H1 (cell line): ENCODE results near the gene LDLRAD3. TPM values are rescaled to one million over a fixed set of nuclear protein-coding genes. Genes with fewer than 3 reads are reported as not detected.

Experiments
- CTCF ChIA-PET: fragments of 300-600 bp; sonication (Branson Sonifier 250); formaldehyde crosslinking; loops from one replicate; lab custom pipeline; 2021; ENCODE audit not compliant: partially characterized antibody; lab: Charles Lee
- POLR2A ChIA-PET: fragments of 300-600 bp; sonication (Branson Sonifier 250); formaldehyde crosslinking; loops from one replicate; lab custom pipeline; 2021; ENCODE audit warnings: inconsistent platforms; ENCODE audit not compliant: partially characterized antibody; lab: Charles Lee
- DNase-seq, 2 experiments: peaks; one replicate each; pipeline versions ENCODE4 v3.0.0 to v3.0.0-alpha.2; 2010 to 2022; ENCODE audit warnings: low spot score in 2 of 2, low read depth in 1 of 2, mixed read lengths in 1 of 2
- FAIRE-seq: peaks from 2 replicates; lab custom pipeline; 2011; peaks lifted over from hg19 to GRCh38; lab: Jason Lieb, UNC
- H2AFZ ChIP-seq: 2 replicates; pipeline ENCODE4 v1.8.1; 2012; ENCODE audit warnings: low read length, inconsistent platforms
- H2AK5ac ChIP-seq: 2 replicates; pipeline ENCODE4 v1.6.1; 2013; ENCODE audit warnings: low read depth, low read length
- H2BK120ac ChIP-seq: replicated peaks from 2 replicates; pipeline ENCODE3; 2013; ENCODE audit warnings: low read depth, low read length, inconsistent platforms
- H2BK12ac ChIP-seq: 2 replicates; pipeline ENCODE4 v1.6.1; 2013; ENCODE audit warnings: low read depth, low read length
- H2BK15ac ChIP-seq: 2 replicates; pipeline ENCODE4 v1.6.1; 2013; ENCODE audit warnings: low read length
- H2BK20ac ChIP-seq: 2 replicates; pipeline ENCODE4 v1.6.1; 2013; ENCODE audit warnings: low read length
- H2BK5ac ChIP-seq: 2 replicates; pipeline ENCODE4 v1.6.1; 2013; ENCODE audit warnings: low read depth, low read length
- H3K14ac ChIP-seq: 2 replicates; pipeline ENCODE4 v1.6.1; 2013; ENCODE audit warnings: inconsistent platforms; ENCODE audit not compliant: insufficient read length
- H3K18ac ChIP-seq: 2 replicates; pipeline ENCODE4 v1.6.1; 2013; ENCODE audit warnings: low read length; ENCODE audit errors: extremely low read depth
- H3K23ac ChIP-seq: 2 replicates; pipeline ENCODE4 v1.6.1; 2013; ENCODE audit warnings: inconsistent platforms; ENCODE audit not compliant: insufficient read length
- H3K23me2 ChIP-seq: 2 replicates; pipeline ENCODE4 v1.6.1; 2013; ENCODE audit warnings: low read depth, low read length
- H3K27ac ChIP-seq: 2 replicates; pipeline ENCODE4 v1.6.1; 2011; ENCODE audit warnings: low read depth, low read length, inconsistent platforms
- H3K27me3 ChIP-seq, 4 experiments: replicated peaks in 1 of 4; 1 replicate in 1 of 4; 2 replicates in 3 of 4; pipeline versions ENCODE4 v1.6.1 to v1.8.1; 2011 to 2013; ENCODE audit warnings: low read length in 3 of 4, mild to moderate bottlenecking in 3 of 4, inconsistent platforms in 2 of 4, mixed read lengths in 2 of 4, moderate library complexity in 1 of 4; ENCODE audit not compliant: control insufficient read depth in 3 of 4, insufficient read depth in 3 of 4; ENCODE audit errors: extremely low read depth in 1 of 4
- H3K36me3 ChIP-seq, 4 experiments: 2 replicates each; pipeline versions ENCODE4 v1.6.1 to v1.8.1; 2011 to 2013; ENCODE audit warnings: mild to moderate bottlenecking in 4 of 4, low read length in 3 of 4, moderate library complexity in 2 of 4, control low read depth in 1 of 4, inconsistent platforms in 1 of 4; ENCODE audit not compliant: insufficient read depth in 4 of 4, control insufficient read depth in 2 of 4
- H3K4ac ChIP-seq: replicated peaks from 2 replicates; pipeline ENCODE3; 2013; ENCODE audit warnings: low read length, low read depth, mixed read lengths, inconsistent platforms; ENCODE audit not compliant: insufficient read length
- H3K4me1 ChIP-seq, 4 experiments: replicated peaks in 1 of 4; 1 replicate in 1 of 4; 2 replicates in 3 of 4; pipeline versions ENCODE4 v1.6.1 to v1.8.1; 2011 to 2013; ENCODE audit warnings: low read length in 3 of 4, inconsistent platforms in 2 of 4, mixed read lengths in 1 of 4; ENCODE audit not compliant: insufficient read depth in 4 of 4, control insufficient read depth in 3 of 4
- H3K4me2 ChIP-seq, 2 experiments: 2 replicates each; pipeline versions ENCODE4 v1.6.1 to v1.8.1; 2011 to 2013; ENCODE audit warnings: low read depth in 2 of 2, low read length in 2 of 2, control low read depth in 1 of 2, inconsistent platforms in 1 of 2, mild to moderate bottlenecking in 1 of 2; ENCODE audit not compliant: insufficient read depth in 1 of 2
- H3K4me3 ChIP-seq, 4 experiments: fragments of 200-600, 300-600 bp in 1 of 4; sonication (generic), shearing (Covaris generic), sonication (Bioruptor Twin) in 1 of 4; 2 replicates each; pipeline versions ENCODE4 v1.5.1 to v1.8.1; 2011 to 2016; ENCODE audit warnings: low read length in 4 of 4, low read depth in 3 of 4, control low read depth in 2 of 4, inconsistent platforms in 2 of 4, mild to moderate bottlenecking in 2 of 4, mixed read lengths in 1 of 4, moderate library complexity in 1 of 4; ENCODE audit not compliant: insufficient read depth in 2 of 4; ENCODE audit errors: extremely low read depth in 1 of 4
- H3K56ac ChIP-seq: replicated peaks from 2 replicates; pipeline ENCODE3; 2013; ENCODE audit warnings: low read depth, mild to moderate bottlenecking, mixed read lengths, low read length, inconsistent platforms; ENCODE audit not compliant: insufficient read length
- H3K79me1 ChIP-seq: 2 replicates; pipeline ENCODE4 v1.6.1; 2013; ENCODE audit warnings: low read depth, low read length, control low read depth
- H3K79me2 ChIP-seq, 2 experiments: 2 replicates each; pipeline versions ENCODE4 v1.6.1 to v1.8.1; 2012 to 2013; ENCODE audit warnings: low read length in 2 of 2, mild to moderate bottlenecking in 2 of 2, inconsistent platforms in 1 of 2; ENCODE audit not compliant: insufficient read depth in 2 of 2, control insufficient read depth in 1 of 2
- H3K9ac ChIP-seq, 4 experiments: replicated peaks in 1 of 4; 1 replicate in 1 of 4; 2 replicates in 3 of 4; pipeline versions ENCODE4 v1.6.1 to v1.8.1; 2011 to 2013; ENCODE audit warnings: low read depth in 3 of 4, low read length in 3 of 4, control low read depth in 2 of 4, mild to moderate bottlenecking in 2 of 4, moderate library complexity in 2 of 4, inconsistent platforms in 1 of 4; ENCODE audit errors: extremely low read depth in 1 of 4
- H3K9me3 ChIP-seq, 2 experiments: 2 replicates each; pipeline versions ENCODE4 v1.6.1 to v1.8.1; 2012 to 2013; ENCODE audit warnings: mild to moderate bottlenecking in 2 of 2, moderate library complexity in 2 of 2, control low read depth in 1 of 2, inconsistent platforms in 1 of 2, low read depth in 1 of 2, low read length in 1 of 2, mixed read lengths in 1 of 2; ENCODE audit not compliant: insufficient read depth in 2 of 2
- H4K20me1 ChIP-seq, 2 experiments: replicated peaks in 1 of 2; 2 replicates each; pipeline versions ENCODE3 to v1.8.1; 2011 to 2013; ENCODE audit warnings: inconsistent platforms in 2 of 2, low read length in 2 of 2, mild to moderate bottlenecking in 1 of 2; ENCODE audit not compliant: insufficient read depth in 2 of 2, control insufficient read depth in 1 of 2
- H4K5ac ChIP-seq: 2 replicates; pipeline ENCODE4 v1.6.1; 2013; ENCODE audit warnings: low read length, low read depth, mixed read lengths, inconsistent platforms; ENCODE audit not compliant: insufficient read length
- H4K8ac ChIP-seq: 2 replicates; pipeline ENCODE4 v1.8.0; 2013; ENCODE audit warnings: mild to moderate bottlenecking, moderate library complexity, low read length, inconsistent platforms; ENCODE audit not compliant: insufficient read depth; ENCODE audit errors: extremely low read depth
- H4K91ac ChIP-seq: replicated peaks from 2 replicates; pipeline ENCODE3; 2013; ENCODE audit warnings: low read length, mixed read lengths, inconsistent platforms; ENCODE audit not compliant: insufficient read length
- ASH2L ChIP-seq: fragments of 200-600, 300-600 bp; sonication (generic); IDR thresholded peaks from one replicate; pipeline ENCODE4 v1.7.1; 2017; ENCODE audit warnings: low read length
- BACH1 ChIP-seq: IDR thresholded peaks from 2 replicates; pipeline ENCODE4 v1.6.1; 2012; ENCODE audit warnings: low read length, improper control_type of control experiment
- CBX8 ChIP-seq: fragments of 300-800, 300-1000 bp; sonication (generic); IDR thresholded peaks from 2 replicates; pipeline ENCODE4 v1.7.1; 2016; ENCODE audit warnings: low read depth, low read length, borderline replicate concordance
- CHD2 ChIP-seq: IDR thresholded peaks from 2 replicates; pipeline ENCODE4 v1.6.1; 2012; ENCODE audit warnings: low read length, improper control_type of control experiment
- FOSL1 ChIP-seq: IDR thresholded peaks from 2 replicates; pipeline ENCODE4 v1.6.1; 2011; ENCODE audit warnings: mild to moderate bottlenecking, low read depth, low read length, moderate library complexity; ENCODE audit not compliant: insufficient read depth
- GABPA ChIP-seq: IDR thresholded peaks from 2 replicates; pipeline ENCODE4 v1.6.1; 2011; ENCODE audit warnings: mild to moderate bottlenecking, low read length, moderate library complexity, borderline replicate concordance; ENCODE audit not compliant: insufficient read depth
- HDAC6 ChIP-seq: IDR thresholded peaks from one replicate; pipeline ENCODE4 v1.7.1; 2012; ENCODE audit warnings: low read depth, mild to moderate bottlenecking, inconsistent platforms, low read length, moderate library complexity
- JUND ChIP-seq: IDR thresholded peaks from 2 replicates; pipeline ENCODE4 v1.6.1; 2011; ENCODE audit warnings: mild to moderate bottlenecking, improper control_type of control experiment, low read length
- MAFK ChIP-seq: IDR thresholded peaks from 2 replicates; pipeline ENCODE4 v1.6.1; 2012; ENCODE audit warnings: low read depth, mild to moderate bottlenecking, improper control_type of control experiment, low read length
- PHF8 ChIP-seq: fragments of 200-600 bp; sonication (generic); conservative IDR thresholded peaks from 2 replicates; pipeline ENCODE4 v1.7.1; 2012; ENCODE audit warnings: low read depth, mild to moderate bottlenecking, inconsistent platforms, low read length, moderate library complexity
- SRF ChIP-seq: IDR thresholded peaks from 2 replicates; pipeline ENCODE4 v1.6.1; 2011; ENCODE audit warnings: mild to moderate bottlenecking, low read depth, low read length, moderate library complexity
- SUZ12 ChIP-seq: fragments of 200-600 bp; sonication (generic); IDR thresholded peaks from 2 replicates; pipeline ENCODE4 v1.6.1; 2012; ENCODE audit warnings: mild to moderate bottlenecking, inconsistent platforms, low read length, moderate library complexity, mixed read lengths
- WGBS, 2 experiments: shearing (Covaris generic) in 1 of 2; methylation state at CpG; one replicate each; pipeline versions ENCODE4 v1.1.6 to v1.1.7; 2013 to 2015; ENCODE audit warnings: low lambda C conversion rate in 2 of 2, mixed read lengths in 2 of 2, inconsistent platforms in 1 of 2, low coverage in 1 of 2, missing lambda C conversion rate in 1 of 2; ENCODE audit not compliant: insufficient replicate concordance in 2 of 2, insufficient coverage in 1 of 2, insufficient read length in 1 of 2; ENCODE audit errors: extremely low coverage in 1 of 2, missing lambda C conversion rate in 1 of 2; 5-methylcytosine and 5-hydroxymethylcytosine counted together
- polyA plus RNA-seq, 7 experiments: library from polyadenylated mRNA; depleted of rRNA in 3 of 7; stranded (reverse) in 5 of 7; unstranded in 2 of 7; fragments of >200 nt in 5 of 7; fragments of 200-250 nt in 2 of 7; gene quantifications; 1 replicate in 5 of 7; 2 replicates in 1 of 7; 4 replicates in 1 of 7; pipeline versions ENCODE4 v1.2.1 to v1.2.3, GENCODE V29; 2011 to 2013; ENCODE audit warnings: missing spikeins in 2 of 7, mixed read lengths in 2 of 7
- total RNA-seq: library from RNA; stranded (reverse); fragmentation: NEBNext Ultra II Directional; extraction: Animal tissue kit (Norgen Biotek cat#: 25700); gene quantifications from 2 replicates; pipeline ENCODE4 v1.2.1, GENCODE V29; 2021
- TF ChIP-seq, protein P1 (sequence below): IDR thresholded peaks from 2 replicates; pipeline ENCODE4 v1.6.1; 2012; ENCODE audit warnings: low read length, inconsistent platforms

The LDLRAD3 gene
- total and polyA plus RNA-seq, 2 of the 8 experiments (the other 6 are each of a cell fraction or from before 2014, with no cell fraction given) = 18.6 to 22.8 TPM

DNA sequence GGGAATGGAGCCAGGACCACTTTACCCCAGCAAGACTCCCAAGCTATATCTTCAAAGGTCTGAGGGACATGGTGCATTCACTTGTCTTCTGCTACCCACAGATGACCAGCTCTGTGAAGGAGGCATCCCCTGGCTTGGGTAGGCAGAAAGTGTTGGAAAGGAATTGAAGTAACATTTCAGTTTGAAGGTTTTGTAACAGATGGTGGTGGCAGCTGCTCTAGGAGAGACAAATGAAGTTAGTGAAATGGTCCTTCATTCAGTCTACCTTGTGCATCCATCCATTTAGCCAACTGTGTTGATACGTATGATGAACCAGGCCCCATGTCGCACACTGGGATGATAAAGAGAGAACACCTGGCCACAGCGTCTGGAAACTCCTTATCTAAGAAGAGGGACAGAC lies 204.8 kb downstream of the LDLRAD3 start:
- FAIRE-seq = no peak
- H3K56ac ChIP-seq = no peak overlapping the region
- no peaks in the 10 kb centered on the region for H3K79me1 ChIP-seq
- H3K14ac ChIP-seq = no peak overlapping the region
- ChIA-PET CTCF (interaction anchor here (0.7 to 1.8 kb wide), 8 partner anchors 18 to 327 kb away, joined by 3 to 7 read pairs (median 3); no protein-coding TSS in a partner anchor), POLR2A (interaction anchor here (1.1 kb wide), 1 partner anchor 10 kb away, joined by 3 read pairs; no protein-coding TSS in a partner anchor)
- H2BK120ac ChIP-seq = no peak overlapping the region
- WGBS, 2 experiments = 89% methylated on average over 3 of the region's 3 CpGs; no CpG with 5 or more reads in 1 of the 2 experiments
- H4K8ac ChIP-seq = no peak overlapping the region
- H3K23me2 ChIP-seq = no peaks in the 10 kb centered on the region
- H3K27ac ChIP-seq = no peak overlapping the region
- peaks cover 0 to 16% (median 4%) of the 10 kb centered on the region in 4 experiments; a peak in 4 of 7 replicates for H3K4me1 ChIP-seq
- peaks cover 0 to under 1% of the 10 kb centered on the region in 2 experiments; a peak in 2 of 4 replicates for H3K9me3 ChIP-seq
- H3K18ac ChIP-seq = no peak overlapping the region; the same call in 1 of the 2 replicates
- H3K4me2 ChIP-seq = no peak overlapping the region
- peaks cover 0 to under 1% (median 0%) of the 10 kb centered on the region in 4 experiments; a peak in 1 of 8 replicates for H3K36me3 ChIP-seq
- no peak overlapping the region for H2BK15ac ChIP-seq
- H2BK12ac ChIP-seq = no peak overlapping the region
- no peak overlapping the region for H4K5ac ChIP-seq
- no peaks in the 10 kb centered on the region for H3K27me3 ChIP-seq
- no peak overlapping the region for H2BK20ac ChIP-seq
- no peak overlapping the region for H3K4me3 ChIP-seq
- H2BK5ac ChIP-seq = no peak overlapping the region
- no peak for DNase-seq
- no peak overlapping the region for H3K4ac ChIP-seq
- no peaks in the 10 kb centered on the region for H4K20me1 ChIP-seq
- H3K23ac ChIP-seq = no peak overlapping the region
- no peak overlapping the region for H2AK5ac ChIP-seq
- H2AFZ ChIP-seq = no peak overlapping the region
- no peak overlapping the region for H4K91ac ChIP-seq
- no peaks in the 10 kb centered on the region for H3K79me2 ChIP-seq
- H3K9ac ChIP-seq = no peak overlapping the region
- TF ChIP-seq JUND (no peak), BACH1 (no peak), FOSL1 (no peak), CBX8 (no peak), ASH2L (no peak), HDAC6 (no peak), GABPA (no peak), SUZ12 (no peak), SRF (no peak), CHD2 (no peak), PHF8 (no peak), MAFK (no peak)
- TF ChIP-seq, protein P1, sequence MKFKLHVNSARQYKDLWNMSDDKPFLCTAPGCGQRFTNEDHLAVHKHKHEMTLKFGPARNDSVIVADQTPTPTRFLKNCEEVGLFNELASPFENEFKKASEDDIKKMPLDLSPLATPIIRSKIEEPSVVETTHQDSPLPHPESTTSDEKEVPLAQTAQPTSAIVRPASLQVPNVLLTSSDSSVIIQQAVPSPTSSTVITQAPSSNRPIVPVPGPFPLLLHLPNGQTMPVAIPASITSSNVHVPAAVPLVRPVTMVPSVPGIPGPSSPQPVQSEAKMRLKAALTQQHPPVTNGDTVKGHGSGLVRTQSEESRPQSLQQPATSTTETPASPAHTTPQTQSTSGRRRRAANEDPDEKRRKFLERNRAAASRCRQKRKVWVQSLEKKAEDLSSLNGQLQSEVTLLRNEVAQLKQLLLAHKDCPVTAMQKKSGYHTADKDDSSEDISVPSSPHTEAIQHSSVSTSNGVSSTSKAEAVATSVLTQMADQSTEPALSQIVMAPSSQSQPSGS = no peak
